Activated naive CD4-positive, alpha-beta T cell treated with Interleukin-2 at 50 U/mL for 16 hours (primary cell): Measurements from ENCODE around the gene CCT3.

Experiments
- DNase-seq: peaks from one replicate; pipeline ENCODE4 v3.0.0-alpha.2; 2020

CCT3 gene

GRCh38 chr1:156276532-156276931, 61.6 kb downstream of the CCT3 start:
- no peak for DNase-seq

DNA sequence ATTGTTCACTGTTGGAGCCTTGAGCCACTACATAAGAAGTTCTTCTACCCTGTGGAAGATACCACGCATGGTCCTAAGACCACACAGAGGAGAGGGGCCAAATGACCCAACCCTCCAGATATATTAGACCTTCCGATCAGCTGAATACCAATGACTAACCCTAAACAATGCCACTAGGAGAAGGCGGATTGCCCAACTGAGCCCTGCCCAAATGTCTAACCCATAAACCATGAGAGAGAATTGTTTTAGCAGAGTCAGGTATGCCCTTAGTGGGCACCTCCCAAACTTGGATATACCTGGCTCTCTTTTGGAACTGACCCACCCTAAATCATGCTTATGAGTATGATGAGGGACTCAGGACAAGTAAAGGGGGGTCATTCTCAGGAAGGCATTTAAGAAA, 67.8 kb downstream of the CCT3 start:
- DNase-seq: no peak

DNA sequence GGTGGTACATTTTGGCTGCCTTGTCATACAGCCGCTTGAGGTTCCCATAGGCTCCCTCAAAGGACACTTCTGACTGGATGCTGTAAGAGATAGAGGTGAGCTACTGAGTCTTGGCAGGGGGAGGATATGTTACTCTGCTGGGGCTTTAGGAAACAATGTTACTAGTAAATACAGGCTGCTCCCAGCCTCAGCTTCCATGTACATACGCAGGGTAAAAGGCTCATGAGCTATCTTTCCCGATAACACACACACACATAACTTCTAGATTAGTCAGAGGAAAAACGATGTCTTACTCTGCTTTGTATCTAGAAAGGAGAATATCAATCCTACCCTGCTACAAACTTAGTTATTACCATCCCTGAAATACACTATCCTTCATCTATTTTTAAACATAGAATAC, 69.8 kb downstream of the CCT3 start:
- DNase-seq: no peak

DNA sequence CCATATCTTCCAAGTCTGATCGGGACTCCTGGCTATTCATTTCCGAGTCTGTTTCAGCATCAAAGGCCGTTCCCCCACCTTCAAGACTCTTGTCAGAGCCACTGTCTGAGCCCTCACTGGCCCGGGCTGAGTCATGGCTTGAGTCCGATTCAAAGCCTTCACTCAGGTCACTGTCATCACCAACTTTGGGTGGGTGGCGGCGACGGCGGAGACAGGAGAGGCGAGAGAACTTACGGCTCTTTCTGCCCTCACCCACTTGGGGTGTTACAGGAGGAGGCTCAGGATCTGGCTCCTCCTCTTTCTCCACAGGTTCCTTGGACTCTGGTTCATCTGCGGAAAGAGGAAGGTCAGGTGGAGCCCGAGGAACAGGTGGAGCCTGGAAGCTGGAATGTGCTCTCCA, 72.0 kb downstream of the CCT3 start:
- DNase-seq: no peak

GRCh38 chr1:156263288-156263655, 74.8 kb downstream of the CCT3 start:
- DNase-seq: no peak

DNA sequence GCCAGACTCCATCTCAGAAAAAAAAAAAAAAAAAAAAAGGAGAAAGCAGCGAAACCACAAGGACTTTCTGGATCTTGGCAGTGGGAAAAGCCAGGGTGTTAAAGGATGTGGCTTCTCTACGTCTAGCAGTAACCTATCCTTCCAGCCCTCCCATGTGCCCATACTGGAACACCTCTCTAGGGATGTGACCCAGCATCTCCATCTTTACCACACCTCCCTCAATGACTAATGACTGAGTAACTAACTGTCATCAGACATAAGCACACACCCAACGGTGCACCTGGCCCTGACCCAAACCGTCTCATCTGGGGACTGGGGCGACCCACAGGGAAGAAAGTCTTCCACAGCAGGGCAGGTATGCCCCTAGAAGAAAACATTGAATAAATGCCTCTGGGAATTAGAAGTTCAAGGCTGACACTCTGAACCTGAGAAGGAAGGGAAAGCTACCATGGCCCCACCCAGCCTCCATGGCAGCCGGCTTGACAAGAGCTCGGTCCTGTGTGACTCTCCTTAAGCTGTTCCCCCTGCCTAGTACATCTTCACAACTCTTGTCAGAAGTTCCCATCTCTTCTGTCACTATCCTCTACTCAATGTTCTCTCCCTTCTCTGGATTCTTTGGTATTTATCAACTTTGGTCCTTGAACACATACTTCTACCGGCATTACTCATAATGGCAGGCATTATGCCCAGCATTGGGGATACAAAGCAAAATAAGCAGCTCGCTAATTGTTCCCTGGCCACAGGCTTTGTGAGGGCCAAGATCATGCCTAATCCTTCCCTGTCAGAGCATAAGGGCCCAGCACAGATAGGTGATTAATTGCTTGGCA, 75.4 kb downstream of the CCT3 start:
- no peak for DNase-seq

- no peak for DNase-seq
These were observed 77.2 kb downstream of the CCT3 start for GRCh38 chr1:156260896-156261295.

GRCh38 chr1:156259805-156260204, 78.3 kb downstream of the CCT3 start:
- no peak for DNase-seq
